ENCODE results near the gene ARMC3.

The ARMC3 gene

GRCh38 chr10:23075672-23076071 lies 147.8 kb downstream of the ARMC3 start:
- DNase-seq (ENCODE audit: low read depth in 2 of 2): no peak

GRCh38 chr10:23078114-23078513 lies 150.3 kb downstream of the ARMC3 start:
- no peak for DNase-seq (ENCODE audit: low read depth in 2 of 2)

- DNase-seq (ENCODE audit: low read depth in 2 of 2): no peak
These were observed 151.8 kb downstream of the ARMC3 start for GRCh38 chr10:23079700-23080099.

- DNase-seq (ENCODE audit: low read depth in 2 of 2): no peak
These were observed 152.4 kb downstream of the ARMC3 start for GRCh38 chr10:23080262-23080661.

GRCh38 chr10:23081221-23081750 lies 153.4 kb downstream of the ARMC3 start:
- DNase-seq (ENCODE audit: low read depth in 2 of 2): no peak

GRCh38 chr10:23081891-23082290 lies 154.0 kb downstream of the ARMC3 start:
- no peak for DNase-seq (ENCODE audit: low read depth in 2 of 2)
